ENCODE results near the gene FBL. TPM values are rescaled to one million over a fixed set of nuclear protein-coding genes. Genes with fewer than 3 reads are reported as not detected.

FBL gene
- total RNA-seq, 1 donor from 2014 or later, result 386 TPM

- Histone ChIP-seq H3K36me3 (ENCODE audit: control insufficient read depth in 3 of 3, insufficient read depth in 3 of 3, low read length in 3 of 3) (no peaks in the 10 kb centered on the region), H3K9me3 (ENCODE audit: control insufficient read depth in 3 of 3, low read length in 3 of 3) (peaks cover 0 to 3% (median 2%) of the 10 kb centered on the region in 3 donors), H3K27ac (ENCODE audit: low read depth, low read length) (no peak overlapping the region)
These were observed 38.3 kb downstream of the FBL start for GRCh38 chr19:39807846-39808364.

GRCh38 chr19:39805104-39805503, 41.1 kb downstream of the FBL start:
- peaks cover 24 to 35% (median 25%) of the 10 kb centered on the region in 3 donors for H3K4me1 ChIP-seq (ENCODE audit: control insufficient read depth in 3 of 3, insufficient read depth in 3 of 3, low read length in 3 of 3)
- H3K36me3 ChIP-seq (ENCODE audit: control insufficient read depth in 3 of 3, insufficient read depth in 3 of 3, low read length in 3 of 3), result no peaks in the 10 kb centered on the region
- no peak overlapping the region for H3K4me3 ChIP-seq (ENCODE audit: low read length in 3 of 3)
- peak overlapping the region; percentile 50 for H3K27ac ChIP-seq (ENCODE audit: low read depth, low read length)
- peaks cover 0 to 3% (median 0%) of the 10 kb centered on the region in 3 donors for H3K27me3 ChIP-seq (ENCODE audit: control insufficient read depth in 3 of 3, insufficient read depth in 3 of 3, low read length in 3 of 3)
- no peak overlapping the region for H3K9ac ChIP-seq (ENCODE audit: low read depth in 1 of 3, low read length in 3 of 3)
- H3K9me3 ChIP-seq (ENCODE audit: control insufficient read depth in 3 of 3, low read length in 3 of 3), result peaks cover 0 to 3% (median 2%) of the 10 kb centered on the region in 3 donors

More at GRCh38 chr19:39807846-39808364, 38.3 kb downstream of the FBL start:
- no peak overlapping the region for H3K4me3 ChIP-seq (ENCODE audit: low read length in 3 of 3)
- no peaks in the 10 kb centered on the region for H3K27me3 ChIP-seq (ENCODE audit: control insufficient read depth in 3 of 3, insufficient read depth in 3 of 3, low read length in 3 of 3)
- no peak overlapping the region for H3K9ac ChIP-seq (ENCODE audit: low read depth in 1 of 3, low read length in 3 of 3)
- H3K4me1 ChIP-seq (ENCODE audit: control insufficient read depth in 3 of 3, insufficient read depth in 3 of 3, low read length in 3 of 3), result peaks cover 14 to 30% (median 26%) of the 10 kb centered on the region in 3 donors

GRCh38 chr19:39802958-39803357, 43.2 kb downstream of the FBL start:
- Histone ChIP-seq H3K4me1 (ENCODE audit: control insufficient read depth in 3 of 3, insufficient read depth in 3 of 3, low read length in 3 of 3) (peaks cover 23 to 35% (median 24%) of the 10 kb centered on the region in 3 donors), H3K9ac (ENCODE audit: low read depth in 1 of 3, low read length in 3 of 3) (peak overlapping the region in 2 of 3 donors; percentile 28 to 41), H3K4me3 (ENCODE audit: low read length in 3 of 3) (peak overlapping the region in 1 of 3 donors; percentile 8), H3K36me3 (ENCODE audit: control insufficient read depth in 3 of 3, insufficient read depth in 3 of 3, low read length in 3 of 3) (no peaks in the 10 kb centered on the region), H3K27ac (ENCODE audit: low read depth, low read length) (peak overlapping the region; percentile 76), H3K27me3 (ENCODE audit: control insufficient read depth in 3 of 3, insufficient read depth in 3 of 3, low read length in 3 of 3) (peaks cover 0 to 3% (median 0%) of the 10 kb centered on the region in 3 donors), H3K9me3 (ENCODE audit: control insufficient read depth in 3 of 3, low read length in 3 of 3) (no peaks in the 10 kb centered on the region)

- H3K9ac ChIP-seq (ENCODE audit: low read depth in 1 of 3, low read length in 3 of 3), result no peak overlapping the region
- no peaks in the 10 kb centered on the region for H3K9me3 ChIP-seq (ENCODE audit: control insufficient read depth in 3 of 3, low read length in 3 of 3)
- no peak overlapping the region for H3K27ac ChIP-seq (ENCODE audit: low read depth, low read length)
These were observed 49.1 kb downstream of the FBL start for GRCh38 chr19:39797083-39797482.

GRCh38 chr19:39796000-39796498, 50.1 kb downstream of the FBL start:
- Histone ChIP-seq H3K27me3 (ENCODE audit: control insufficient read depth in 3 of 3, insufficient read depth in 3 of 3, low read length in 3 of 3) (no peaks in the 10 kb centered on the region), H3K9me3 (ENCODE audit: control insufficient read depth in 3 of 3, low read length in 3 of 3) (no peaks in the 10 kb centered on the region), H3K4me1 (ENCODE audit: control insufficient read depth in 3 of 3, insufficient read depth in 3 of 3, low read length in 3 of 3) (peaks cover 0 to 7% (median 5%) of the 10 kb centered on the region in 3 donors), H3K36me3 (ENCODE audit: control insufficient read depth in 3 of 3, insufficient read depth in 3 of 3, low read length in 3 of 3) (no peaks in the 10 kb centered on the region), H3K9ac (ENCODE audit: low read depth in 1 of 3, low read length in 3 of 3) (no peak overlapping the region), H3K4me3 (ENCODE audit: low read length in 3 of 3) (no peak overlapping the region), H3K27ac (ENCODE audit: low read depth, low read length) (no peak overlapping the region)

More at GRCh38 chr19:39797083-39797482, 49.1 kb downstream of the FBL start:
- no peaks in the 10 kb centered on the region for H3K36me3 ChIP-seq (ENCODE audit: control insufficient read depth in 3 of 3, insufficient read depth in 3 of 3, low read length in 3 of 3)
- no peak overlapping the region for H3K4me3 ChIP-seq (ENCODE audit: low read length in 3 of 3)
- peaks cover 0 to 1% (median 0%) of the 10 kb centered on the region in 3 donors for H3K27me3 ChIP-seq (ENCODE audit: control insufficient read depth in 3 of 3, insufficient read depth in 3 of 3, low read length in 3 of 3)
- H3K4me1 ChIP-seq (ENCODE audit: control insufficient read depth in 3 of 3, insufficient read depth in 3 of 3, low read length in 3 of 3), result peaks cover 3 to 12% (median 10%) of the 10 kb centered on the region in 3 donors

- Histone ChIP-seq H3K4me3 (ENCODE audit: low read length in 3 of 3) (no peak overlapping the region), H3K27me3 (ENCODE audit: control insufficient read depth in 3 of 3, insufficient read depth in 3 of 3, low read length in 3 of 3) (no peaks in the 10 kb centered on the region), H3K9me3 (ENCODE audit: control insufficient read depth in 3 of 3, low read length in 3 of 3) (no peaks in the 10 kb centered on the region), H3K36me3 (ENCODE audit: control insufficient read depth in 3 of 3, insufficient read depth in 3 of 3, low read length in 3 of 3) (no peaks in the 10 kb centered on the region), H3K4me1 (ENCODE audit: control insufficient read depth in 3 of 3, insufficient read depth in 3 of 3, low read length in 3 of 3) (peaks cover 0 to 7% (median 5%) of the 10 kb centered on the region in 3 donors), H3K27ac (ENCODE audit: low read depth, low read length) (no peak overlapping the region), H3K9ac (ENCODE audit: low read depth in 1 of 3, low read length in 3 of 3) (no peak overlapping the region)
These were observed 51.2 kb downstream of the FBL start for GRCh38 chr19:39795001-39795400.

GRCh38 chr19:39792999-39793546, 53.1 kb downstream of the FBL start:
- H3K9me3 ChIP-seq (ENCODE audit: control insufficient read depth in 3 of 3, low read length in 3 of 3), result no peaks in the 10 kb centered on the region
- H3K4me3 ChIP-seq (ENCODE audit: low read length in 3 of 3), result peak overlapping the region; percentile 83 to 94 (median 87)
- H3K4me1 ChIP-seq (ENCODE audit: control insufficient read depth in 3 of 3, insufficient read depth in 3 of 3, low read length in 3 of 3), result peaks cover 0 to 7% (median 5%) of the 10 kb centered on the region in 3 donors
- H3K9ac ChIP-seq (ENCODE audit: low read depth in 1 of 3, low read length in 3 of 3), result peak overlapping the region in 2 of 3 donors; percentile 45 to 66
- no peak overlapping the region for H3K27ac ChIP-seq (ENCODE audit: low read depth, low read length)
- H3K27me3 ChIP-seq (ENCODE audit: control insufficient read depth in 3 of 3, insufficient read depth in 3 of 3, low read length in 3 of 3), result no peaks in the 10 kb centered on the region
- no peaks in the 10 kb centered on the region for H3K36me3 ChIP-seq (ENCODE audit: control insufficient read depth in 3 of 3, insufficient read depth in 3 of 3, low read length in 3 of 3)

GRCh38 chr19:39788244-39788643, 57.9 kb downstream of the FBL start:
- Histone ChIP-seq H3K36me3 (ENCODE audit: control insufficient read depth in 3 of 3, insufficient read depth in 3 of 3, low read length in 3 of 3) (no peaks in the 10 kb centered on the region), H3K9me3 (ENCODE audit: control insufficient read depth in 3 of 3, low read length in 3 of 3) (peaks cover 0 to 5% (median 4%) of the 10 kb centered on the region in 3 donors), H3K4me1 (ENCODE audit: control insufficient read depth in 3 of 3, insufficient read depth in 3 of 3, low read length in 3 of 3) (peaks cover 0 to 2% (median 0%) of the 10 kb centered on the region in 3 donors), H3K27ac (ENCODE audit: low read depth, low read length) (no peak overlapping the region), H3K27me3 (ENCODE audit: control insufficient read depth in 3 of 3, insufficient read depth in 3 of 3, low read length in 3 of 3) (peaks cover 2 to 7% (median 4%) of the 10 kb centered on the region in 3 donors), H3K4me3 (ENCODE audit: low read length in 3 of 3) (no peak overlapping the region), H3K9ac (ENCODE audit: low read depth in 1 of 3, low read length in 3 of 3) (no peak overlapping the region)

All from skeletal muscle tissue (tissue), 4 donors.